HepG2 (cell line): ENCODE measurements around the gene TMEM209. TPM values are rescaled to one million over a fixed set of nuclear protein-coding genes. Genes with fewer than 3 reads are reported as not detected.

Source experiments
- ATAC-seq: fragments of 200-7000 bp; cut with Tn5 transposase; 3 replicates; pipeline ENCODE4 v1.9.1; 2020; ENCODE audit warnings: mild to moderate bottlenecking, moderate library complexity
- BruUV-seq: library from RNA; stranded (reverse); fragments of 400-500 nt; replicated peaks from 2 replicates; lab custom pipeline; 2021; lab: Mats Ljungman, UMichigan
- CTCF ChIA-PET: fragments of 300-600 bp; formaldehyde crosslinking; extraction: SDS; loops from one replicate; lab custom pipeline; 2021; ENCODE audit warnings: low total read pairs, inconsistent platforms, low intra/inter-chr PET ratio; lab: Yijun Ruan, JAX
- POLR2A ChIA-PET: fragments of 350-600 bp; sonication (Branson Sonifier 250); formaldehyde crosslinking; loops from one replicate; lab custom pipeline; 2020; ENCODE audit warnings: antibody characterized with exemption, inconsistent platforms; lab: Yijun Ruan, JAX
- DNase-seq: peaks from one replicate; pipeline ENCODE4 v3.0.0-alpha.2; 2015; ENCODE audit warnings: low spot score
- FAIRE-seq: peaks from 3 replicates; lab custom pipeline; 2011; peaks lifted over from hg19 to GRCh38; lab: Jason Lieb, UNC
- H2AFZ ChIP-seq: one replicate; pipeline ENCODE4 v1.6.1; 2011; ENCODE audit warnings: low read length, inconsistent platforms
- H3K27ac ChIP-seq: fragments of 300-600 bp; 3 replicates; pipeline ENCODE4 v1.8.0; 2011; ENCODE audit warnings: mixed run types, mild to moderate bottlenecking, mixed read lengths, low read length, inconsistent platforms; ENCODE audit not compliant: insufficient read depth; ENCODE audit errors: extremely low read length
- H3K27me3 ChIP-seq, 2 experiments: fragments of 200-600 bp in 1 of 2; 2 replicates in 1 of 2; 3 replicates in 1 of 2; pipeline versions ENCODE4 v1.6.0 to v1.8.0; 2011; ENCODE audit warnings: low read length in 2 of 2, mild to moderate bottlenecking in 2 of 2, moderate library complexity in 2 of 2, inconsistent platforms in 1 of 2; ENCODE audit not compliant: insufficient read depth in 2 of 2, control insufficient read depth in 1 of 2
- H3K36me3 ChIP-seq, 2 experiments: fragments of 200-600 bp in 1 of 2; replicated peaks in 1 of 2; 2 replicates in 1 of 2; 3 replicates in 1 of 2; pipeline versions ENCODE4 v1.5.1 to v1.8.0; 2011; ENCODE audit warnings: low read length in 2 of 2, inconsistent platforms in 1 of 2; ENCODE audit not compliant: insufficient read depth in 2 of 2, control insufficient read depth in 1 of 2
- H3K4me1 ChIP-seq: 2 replicates; pipeline ENCODE4 v1.5.1; 2012; ENCODE audit warnings: low read length, inconsistent platforms; ENCODE audit not compliant: insufficient read depth
- H3K4me2 ChIP-seq: 2 replicates; pipeline ENCODE4 v1.6.0; 2011; ENCODE audit warnings: low read depth, low read length, inconsistent platforms
- H3K4me3 ChIP-seq, 3 experiments: fragments of 200-600 bp in 1 of 3; sonication (generic), shearing (Covaris generic) in 1 of 3; replicated peaks in 1 of 3; 2 replicates each; pipeline ENCODE4 v1.5.1; 2011 to 2016; ENCODE audit warnings: low read length in 3 of 3, inconsistent platforms in 2 of 3, low read depth in 2 of 3, mild to moderate bottlenecking in 2 of 3, control low read depth in 1 of 3, mixed read lengths in 1 of 3; ENCODE audit not compliant: insufficient read depth in 1 of 3
- H3K79me2 ChIP-seq: one replicate; pipeline ENCODE4 v1.6.1; 2011; ENCODE audit warnings: low read length, inconsistent platforms; ENCODE audit not compliant: insufficient read depth
- H3K9ac ChIP-seq: 2 replicates; pipeline ENCODE4 v1.6.0; 2011; ENCODE audit warnings: mild to moderate bottlenecking, low read depth, low read length, inconsistent platforms; ENCODE audit not compliant: insufficient read depth
- H3K9me3 ChIP-seq: 2 replicates; pipeline ENCODE4 v1.5.1; 2012; ENCODE audit warnings: mild to moderate bottlenecking, low read length
- H4K20me1 ChIP-seq: 2 replicates; pipeline ENCODE4 v1.6.0; 2011; ENCODE audit warnings: inconsistent platforms, mild to moderate bottlenecking, low read length, moderate library complexity; ENCODE audit not compliant: insufficient read depth
- CC2D1A ChIP-seq: sonication (generic); formaldehyde crosslinking; IDR thresholded peaks from 2 replicates; pipeline ENCODE4 v1.8.1; 2023; ENCODE audit warnings: mild to moderate bottlenecking, missing genetic modification reagents
- HIVEP1 ChIP-seq: sonication (generic); formaldehyde crosslinking; IDR thresholded peaks from 2 replicates; pipeline ENCODE4 v1.4.0; 2020; ENCODE audit warnings: mild to moderate bottlenecking, missing genetic modification reagents
- HNRNPH1 ChIP-seq: fragments of 200-400 bp; formaldehyde crosslinking; optimal IDR thresholded peaks from 2 replicates; pipeline ENCODE3; 2017; ENCODE audit warnings: mild to moderate bottlenecking, low read depth, low read length
- HNRNPK ChIP-seq: fragments of 200-400 bp; formaldehyde crosslinking; IDR thresholded peaks from 2 replicates; pipeline ENCODE4 v1.6.1; 2018; ENCODE audit warnings: low read length, low read depth, moderate library complexity, mild to moderate bottlenecking; ENCODE audit not compliant: poor library complexity, severe bottlenecking
- MED13 ChIP-seq: sonication (generic); formaldehyde crosslinking; IDR thresholded peaks from 2 replicates; pipeline ENCODE4 v1.5.0; 2020; ENCODE audit warnings: missing genetic modification reagents
- NCOA2 ChIP-seq: sonication (generic); formaldehyde crosslinking; IDR thresholded peaks from 2 replicates; pipeline ENCODE4 v1.8.0; 2022; ENCODE audit warnings: inconsistent platforms
- RARA ChIP-seq: IDR thresholded peaks from 2 replicates; pipeline ENCODE4 v1.6.1; 2016; ENCODE audit warnings: missing genetic modification reagents, missing compliant biosample characterization
- RXRB ChIP-seq: IDR thresholded peaks from 2 replicates; pipeline ENCODE4 v1.6.1; 2016; ENCODE audit warnings: borderline replicate concordance, missing genetic modification reagents, missing compliant biosample characterization
- SOX6 ChIP-seq, 2 experiments: fragments of 450-650 bp in 1 of 2; sonication (generic) in 1 of 2; formaldehyde crosslinking in 1 of 2; IDR thresholded peaks; 2 replicates each; pipeline versions ENCODE4 v1.4.0 to v1.6.1; 2017 to 2020; ENCODE audit warnings: antibody characterized with exemption in 1 of 2, mild to moderate bottlenecking in 1 of 2, missing genetic modification reagents in 1 of 2
- STAG1 ChIP-seq: sonication (generic); formaldehyde crosslinking; IDR thresholded peaks from 2 replicates; pipeline ENCODE4 v1.4.0; 2020; ENCODE audit warnings: missing genetic modification reagents
- TMF1 ChIP-seq: sonication (generic); formaldehyde crosslinking; IDR thresholded peaks from 2 replicates; pipeline ENCODE4 v1.8.1; 2022; ENCODE audit warnings: low read depth, missing genetic modification reagents
- ZKSCAN1 ChIP-seq: fragments of 150-350 bp; IDR thresholded peaks from 2 replicates; pipeline ENCODE4 v1.6.1; 2014; ENCODE audit warnings: low read length
- ZNF17 ChIP-seq: sonication (generic); formaldehyde crosslinking; IDR thresholded peaks from 2 replicates; pipeline ENCODE4 v1.5.0; 2020; ENCODE audit warnings: mild to moderate bottlenecking, missing genetic modification reagents
- ZNF775 ChIP-seq: sonication (generic); formaldehyde crosslinking; IDR thresholded peaks from 2 replicates; pipeline ENCODE4 v1.4.0; 2020; ENCODE audit warnings: missing genetic modification reagents, mild to moderate bottlenecking, moderate library complexity, borderline replicate concordance
- WGBS: methylation state at CpG from one replicate; pipeline ENCODE4 v1.1.6; 2017; ENCODE audit warnings: low lambda C conversion rate; 5-methylcytosine and 5-hydroxymethylcytosine counted together
- in situ Hi-C: cut with HindIII; loops from 2 replicates; pipeline ENCODE4 v1.10.0; 2017; ENCODE audit warnings: low pct_unique_long_range_greater_than_20kb; ENCODE audit not compliant: extremely low pct_ligation_motif_present
- intact Hi-C: fragments of 100-400 bp; cut with micrococcal nuclease; formaldehyde crosslinking; loops from one replicate; pipeline ENCODE4 v1.10.0; 2022; ENCODE audit not compliant: unreplicated experiment
- polyA plus RNA-seq, 8 experiments: library from polyadenylated mRNA; depleted of rRNA in 3 of 8; stranded (reverse) in 7 of 8; unstranded in 1 of 8; fragments of >200 nt; fragmentation: Illumina TruSeq in 4 of 8; extraction: Trizol in 4 of 8; gene quantifications; 2 replicates each; pipeline versions ENCODE4 v1.2.1 to v1.2.3, GENCODE V29; 2011 to 2016; ENCODE audit warnings: low read depth in 4 of 8, missing spikeins in 1 of 8, mixed read lengths in 1 of 8; ENCODE audit not compliant: insufficient read depth in 1 of 8
- total RNA-seq, 5 experiments: library from RNA; depleted of rRNA; stranded (reverse); fragments of >200 nt; fragmentation: Illumina TruSeq; extraction: Trizol; gene quantifications; 2 replicates each; pipeline ENCODE4 v1.2.3, GENCODE V29; 2016; ENCODE audit warnings: low read depth in 1 of 5
- TF ChIP-seq, protein P1 (sequence below): sonication (generic); formaldehyde crosslinking; IDR thresholded peaks from 2 replicates; pipeline ENCODE4 v1.9.0; 2021; ENCODE audit warnings: missing genetic modification reagents, borderline replicate concordance
- TF ChIP-seq, protein P2 (sequence below): sonication (generic); formaldehyde crosslinking; IDR thresholded peaks from 2 replicates; pipeline ENCODE4 v1.4.0; 2020; ENCODE audit warnings: mild to moderate bottlenecking, missing genetic modification reagents, borderline replicate concordance
- TF ChIP-seq, protein P3 (sequence below): fragments of 450-650 bp; IDR thresholded peaks from 2 replicates; pipeline ENCODE4 v1.6.1; 2016
- TF ChIP-seq, protein P4 (sequence below): sonication (generic); formaldehyde crosslinking; IDR thresholded peaks from 2 replicates; pipeline ENCODE4 v1.5.0; 2020; ENCODE audit warnings: mild to moderate bottlenecking, missing genetic modification reagents, moderate library complexity

Gene TMEM209
- total and polyA plus RNA-seq, 2 of the 13 experiments (the other 11 are each of a cell fraction or from before 2014, with no cell fraction given) = 14.5 to 15.6 TPM

DNA sequence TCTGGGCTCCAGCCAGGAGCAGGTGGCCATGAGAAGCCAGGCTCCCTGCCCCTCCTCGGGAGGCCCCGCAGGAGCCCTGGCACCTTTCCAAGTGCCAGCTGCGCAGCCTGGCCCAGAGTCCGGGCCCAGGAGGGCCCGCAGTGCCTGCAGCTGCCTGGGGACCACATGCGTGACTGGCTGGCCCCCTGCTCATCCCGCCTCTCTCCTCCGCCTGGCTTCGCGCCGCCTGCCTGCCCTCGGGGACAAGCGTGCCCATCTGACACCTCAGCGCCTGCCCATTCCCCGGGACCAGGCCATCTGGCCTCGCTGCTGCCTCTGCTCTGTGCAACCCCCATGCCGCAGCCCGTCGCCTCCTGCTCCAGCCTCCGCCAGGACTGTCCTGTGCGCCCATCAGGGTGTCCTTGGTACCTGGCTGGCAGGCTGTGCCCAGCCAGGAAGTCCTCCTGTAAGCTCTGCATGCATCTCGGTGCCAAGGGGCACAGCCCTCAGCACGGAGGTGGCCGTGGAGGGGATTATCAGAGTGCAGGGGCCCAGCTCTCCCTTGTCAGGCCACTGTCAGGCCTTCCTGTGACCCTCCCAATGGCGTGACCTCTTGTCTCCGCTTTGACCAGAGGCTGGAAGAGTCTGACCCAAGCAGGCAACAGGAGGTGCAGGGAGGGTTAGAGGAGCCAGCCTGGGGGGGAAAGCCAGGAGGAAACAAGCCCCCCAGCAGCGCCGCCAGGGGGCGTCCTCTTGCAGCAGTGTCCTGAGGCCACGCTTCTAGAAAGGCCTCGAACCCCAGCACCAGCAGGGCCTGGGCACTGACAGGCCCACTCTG, 50.5 kb downstream of the TMEM209 start:
- no peaks in the 10 kb centered on the region for H3K9me3 ChIP-seq
- in situ Hi-C loops = no loop called here
- no TSS peak for BruUV-seq
- no peak overlapping the region for H3K4me2 ChIP-seq
- FAIRE-seq (no peak), DNase-seq (no peak), ATAC-seq (peak; percentile 34)
- H2AFZ ChIP-seq = no peak overlapping the region
- H3K9ac ChIP-seq = no peak overlapping the region
- H3K79me2 ChIP-seq = no peaks in the 10 kb centered on the region
- CTCF ChIA-PET = interaction anchor here (1.4 kb wide), 1 partner anchor 567 kb away, joined by 3 read pairs; no protein-coding TSS in a partner anchor
- no peak overlapping the region for H3K4me3 ChIP-seq
- POLR2A ChIA-PET = no interaction called here
- 79% methylated on average over 27 of the region's 31 CpGs for WGBS
- no peak overlapping the region for H3K27ac ChIP-seq
- peaks cover 16% of the 10 kb centered on the region for H3K4me1 ChIP-seq
- no peaks in the 10 kb centered on the region for H3K27me3 ChIP-seq
- no peaks in the 10 kb centered on the region for H3K36me3 ChIP-seq
- H4K20me1 ChIP-seq = no peaks in the 10 kb centered on the region
- intact Hi-C loops = loop anchor here (5.0 kb wide), 1 partner anchor 82 kb away; the partner anchor contains the start of gene KLHDC10
- no peak for TF ChIP-seq HNRNPH1
- TF ChIP-seq MED13 (CRISPR knock-in tag) = no peak
- TF ChIP-seq, protein P1, sequence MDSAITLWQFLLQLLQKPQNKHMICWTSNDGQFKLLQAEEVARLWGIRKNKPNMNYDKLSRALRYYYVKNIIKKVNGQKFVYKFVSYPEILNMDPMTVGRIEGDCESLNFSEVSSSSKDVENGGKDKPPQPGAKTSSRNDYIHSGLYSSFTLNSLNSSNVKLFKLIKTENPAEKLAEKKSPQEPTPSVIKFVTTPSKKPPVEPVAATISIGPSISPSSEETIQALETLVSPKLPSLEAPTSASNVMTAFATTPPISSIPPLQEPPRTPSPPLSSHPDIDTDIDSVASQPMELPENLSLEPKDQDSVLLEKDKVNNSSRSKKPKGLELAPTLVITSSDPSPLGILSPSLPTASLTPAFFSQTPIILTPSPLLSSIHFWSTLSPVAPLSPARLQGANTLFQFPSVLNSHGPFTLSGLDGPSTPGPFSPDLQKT (CRISPR knock-in tag) = no peak
- TF ChIP-seq RXRB (CRISPR knock-in tag) = no peak
- TF ChIP-seq ZKSCAN1 = no peak
- no peak for TF ChIP-seq HNRNPK
- TF ChIP-seq, protein P2, sequence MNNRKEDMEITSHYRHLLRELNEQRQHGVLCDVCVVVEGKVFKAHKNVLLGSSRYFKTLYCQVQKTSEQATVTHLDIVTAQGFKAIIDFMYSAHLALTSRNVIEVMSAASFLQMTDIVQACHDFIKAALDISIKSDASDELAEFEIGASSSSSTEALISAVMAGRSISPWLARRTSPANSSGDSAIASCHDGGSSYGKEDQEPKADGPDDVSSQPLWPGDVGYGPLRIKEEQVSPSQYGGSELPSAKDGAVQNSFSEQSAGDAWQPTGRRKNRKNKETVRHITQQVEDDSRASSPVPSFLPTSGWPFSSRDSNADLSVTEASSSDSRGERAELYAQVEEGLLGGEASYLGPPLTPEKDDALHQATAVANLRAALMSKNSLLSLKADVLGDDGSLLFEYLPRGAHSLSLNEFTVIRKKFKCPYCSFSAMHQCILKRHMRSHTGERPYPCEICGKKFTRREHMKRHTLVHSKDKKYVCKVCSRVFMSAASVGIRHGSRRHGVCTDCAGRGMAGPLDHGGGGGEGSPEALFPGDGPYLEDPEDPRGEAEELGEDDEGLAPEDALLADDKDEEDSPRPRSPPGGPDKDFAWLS (CRISPR knock-in tag) = no peak
- TF ChIP-seq, protein P3, sequence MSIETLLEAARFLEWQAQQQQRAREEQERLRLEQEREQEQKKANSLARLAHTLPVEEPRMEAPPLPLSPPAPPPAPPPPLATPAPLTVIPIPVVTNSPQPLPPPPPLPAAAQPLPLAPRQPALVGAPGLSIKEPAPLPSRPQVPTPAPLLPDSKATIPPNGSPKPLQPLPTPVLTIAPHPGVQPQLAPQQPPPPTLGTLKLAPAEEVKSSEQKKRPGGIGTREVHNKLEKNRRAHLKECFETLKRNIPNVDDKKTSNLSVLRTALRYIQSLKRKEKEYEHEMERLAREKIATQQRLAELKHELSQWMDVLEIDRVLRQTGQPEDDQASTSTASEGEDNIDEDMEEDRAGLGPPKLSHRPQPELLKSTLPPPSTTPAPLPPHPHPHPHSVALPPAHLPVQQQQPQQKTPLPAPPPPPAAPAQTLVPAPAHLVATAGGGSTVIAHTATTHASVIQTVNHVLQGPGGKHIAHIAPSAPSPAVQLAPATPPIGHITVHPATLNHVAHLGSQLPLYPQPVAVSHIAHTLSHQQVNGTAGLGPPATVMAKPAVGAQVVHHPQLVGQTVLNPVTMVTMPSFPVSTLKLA = no peak
- no peak for TF ChIP-seq TMF1 (CRISPR knock-in tag)
- TF ChIP-seq RARA (CRISPR knock-in tag) = no peak
- no peak for TF ChIP-seq NCOA2
- TF ChIP-seq ZNF775 (CRISPR knock-in tag) = no peak
- TF ChIP-seq, protein P4, sequence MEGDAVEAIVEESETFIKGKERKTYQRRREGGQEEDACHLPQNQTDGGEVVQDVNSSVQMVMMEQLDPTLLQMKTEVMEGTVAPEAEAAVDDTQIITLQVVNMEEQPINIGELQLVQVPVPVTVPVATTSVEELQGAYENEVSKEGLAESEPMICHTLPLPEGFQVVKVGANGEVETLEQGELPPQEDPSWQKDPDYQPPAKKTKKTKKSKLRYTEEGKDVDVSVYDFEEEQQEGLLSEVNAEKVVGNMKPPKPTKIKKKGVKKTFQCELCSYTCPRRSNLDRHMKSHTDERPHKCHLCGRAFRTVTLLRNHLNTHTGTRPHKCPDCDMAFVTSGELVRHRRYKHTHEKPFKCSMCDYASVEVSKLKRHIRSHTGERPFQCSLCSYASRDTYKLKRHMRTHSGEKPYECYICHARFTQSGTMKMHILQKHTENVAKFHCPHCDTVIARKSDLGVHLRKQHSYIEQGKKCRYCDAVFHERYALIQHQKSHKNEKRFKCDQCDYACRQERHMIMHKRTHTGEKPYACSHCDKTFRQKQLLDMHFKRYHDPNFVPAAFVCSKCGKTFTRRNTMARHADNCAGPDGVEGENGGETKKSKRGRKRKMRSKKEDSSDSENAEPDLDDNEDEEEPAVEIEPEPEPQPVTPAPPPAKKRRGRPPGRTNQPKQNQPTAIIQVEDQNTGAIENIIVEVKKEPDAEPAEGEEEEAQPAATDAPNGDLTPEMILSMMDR (CRISPR knock-in tag) = peak; percentile 65
- TF ChIP-seq SOX6 (IDR thresholded peaks at IDR 0.05) = no peak
- no peak for TF ChIP-seq SOX6 (CRISPR knock-in tag; IDR thresholded peaks at IDR 0.05)
- no peak for TF ChIP-seq CC2D1A (CRISPR knock-in tag)
- no peak for TF ChIP-seq ZNF17 (CRISPR knock-in tag)
- peak; percentile 30; the same call in 1 of the 2 replicates for TF ChIP-seq STAG1 (CRISPR knock-in tag)
- no peak for TF ChIP-seq HIVEP1 (CRISPR knock-in tag)
